ENCODE measurements around the gene ITSN2.
"Not testable (repeated sequence)": the region's sequence is repeated elsewhere in the genome, so short reads cannot be mapped to it uniquely, and the experiment has no call there.

Gene ITSN2

DNA sequence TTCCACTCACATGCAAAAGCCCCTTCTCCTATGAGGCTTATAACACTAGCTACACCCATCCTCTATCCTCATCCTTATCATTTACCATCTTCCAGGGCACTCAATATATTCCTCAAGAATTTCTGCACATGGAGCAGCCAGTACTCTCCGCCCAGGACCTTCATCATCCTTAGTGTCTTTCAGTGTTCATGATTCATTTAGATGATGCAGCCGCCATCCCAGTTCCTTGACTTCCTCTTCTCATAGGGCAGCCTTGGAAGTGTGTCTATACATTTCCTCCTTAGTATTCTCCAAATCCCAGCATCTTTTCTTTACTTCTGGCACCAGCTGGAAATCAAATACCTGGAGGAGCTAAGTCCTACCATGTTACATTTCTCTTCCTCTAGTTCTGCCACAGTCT lies 3.0 kb upstream of the ITSN2 start:
- no peak for DNase-seq (ENCODE audit: low read depth in 2 of 2)

DNA sequence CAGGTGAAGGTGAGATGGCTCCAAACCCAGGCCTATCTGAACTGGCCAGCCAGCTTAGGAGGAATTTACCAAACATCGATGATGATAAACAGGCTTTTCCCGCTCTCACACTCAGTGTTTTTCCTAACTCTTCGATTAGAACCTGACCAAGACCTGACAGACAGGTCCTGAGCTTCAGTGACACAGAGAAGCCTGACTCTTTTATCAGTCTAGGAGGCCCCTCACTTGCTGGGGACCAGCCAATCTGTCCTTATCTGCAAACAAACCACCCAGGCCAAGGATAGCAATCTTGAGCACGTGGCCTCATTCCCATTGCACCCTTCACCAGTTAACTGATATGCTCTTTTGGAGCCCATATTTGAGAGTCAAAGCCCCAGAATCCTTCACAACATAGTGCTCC lies 1.9 kb upstream of the ITSN2 start:
- no peak for DNase-seq (ENCODE audit: low read depth in 2 of 2)

DNA sequence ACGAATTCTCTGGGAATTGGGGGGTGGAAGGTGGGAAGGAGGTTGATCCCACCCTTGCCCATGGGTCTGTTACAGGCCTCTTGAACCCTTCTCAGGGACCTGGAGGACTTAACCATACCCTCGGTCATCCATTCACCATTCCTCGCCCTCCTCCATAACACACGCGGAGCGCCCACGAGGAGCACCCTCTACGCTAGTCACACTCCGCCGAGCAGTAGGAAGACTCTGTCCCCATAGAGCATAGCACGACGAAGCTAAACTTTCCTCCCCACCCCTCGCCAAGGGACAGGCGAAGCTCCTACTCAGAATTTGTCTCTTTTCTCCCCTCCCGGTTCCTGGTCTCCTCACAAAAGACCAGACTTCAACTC lies 611 bp upstream of the ITSN2 start:
- DNase-seq (ENCODE audit: low read depth in 2 of 2): no peak

DNA sequence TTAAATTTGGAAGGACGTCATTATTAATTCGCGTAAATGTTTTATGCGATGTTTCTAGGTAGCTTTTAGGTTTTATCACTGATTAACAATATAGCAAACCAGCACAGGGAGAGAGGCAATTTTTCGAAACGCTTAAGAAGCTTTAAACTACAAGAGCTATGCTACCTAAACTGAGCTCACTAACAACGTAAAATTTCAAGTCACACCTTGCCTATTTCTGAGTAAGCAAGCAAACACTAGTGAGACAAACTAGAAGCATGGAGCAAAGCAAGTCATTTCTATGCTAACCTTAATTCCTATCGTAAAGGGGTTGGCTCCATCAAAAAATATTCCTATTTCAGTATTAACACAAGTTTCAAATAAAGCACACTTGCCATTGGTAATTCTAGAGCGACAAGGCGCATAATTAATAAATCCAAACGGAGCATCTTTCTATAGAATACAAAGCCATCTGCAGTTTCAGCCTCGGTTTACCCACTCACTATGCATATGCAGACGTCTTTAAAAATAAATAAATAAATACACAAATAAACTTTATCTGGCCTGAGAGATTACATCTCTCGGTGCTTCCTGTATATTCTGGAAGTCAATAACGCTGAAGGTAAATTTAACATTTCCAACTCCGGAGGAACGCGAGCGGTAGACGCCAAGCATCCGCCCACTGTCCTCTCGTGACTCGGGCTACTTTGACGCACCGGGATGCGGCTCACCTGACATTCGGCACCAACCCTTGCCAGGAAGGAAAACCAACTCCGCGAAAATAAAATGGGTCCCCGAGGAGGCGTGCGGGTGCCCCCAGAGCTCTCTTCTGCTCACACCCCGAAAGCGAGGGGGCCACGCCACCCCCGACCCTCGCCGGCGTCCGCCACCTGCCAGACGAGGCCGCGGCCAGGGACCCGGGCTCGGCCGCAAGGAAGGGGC lies 947 bp downstream of the ITSN2 start:
- DNase-seq (ENCODE audit: low read depth in 2 of 2): no peak

DNA sequence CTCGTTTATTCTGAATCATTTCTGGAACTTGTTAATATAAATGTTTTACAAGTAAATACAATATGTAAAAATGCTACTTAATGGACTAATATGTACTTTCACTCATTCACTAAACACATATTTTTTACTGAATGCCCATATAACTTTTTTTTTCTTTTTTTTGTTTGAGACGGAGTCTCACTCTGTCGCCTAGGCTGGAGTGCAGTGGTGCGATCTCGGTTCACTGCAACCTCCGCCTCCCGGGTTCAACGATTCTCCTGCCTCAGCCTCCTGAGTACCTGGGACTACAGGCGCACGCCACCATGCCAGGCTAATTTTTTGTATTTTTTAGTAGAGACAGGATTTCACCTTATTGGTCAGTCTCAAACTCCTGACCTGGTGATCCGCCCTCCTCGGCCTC lies 2.6 kb downstream of the ITSN2 start:
- DNase-seq (ENCODE audit: low read depth in 2 of 2): not testable (repeated sequence)

DNA sequence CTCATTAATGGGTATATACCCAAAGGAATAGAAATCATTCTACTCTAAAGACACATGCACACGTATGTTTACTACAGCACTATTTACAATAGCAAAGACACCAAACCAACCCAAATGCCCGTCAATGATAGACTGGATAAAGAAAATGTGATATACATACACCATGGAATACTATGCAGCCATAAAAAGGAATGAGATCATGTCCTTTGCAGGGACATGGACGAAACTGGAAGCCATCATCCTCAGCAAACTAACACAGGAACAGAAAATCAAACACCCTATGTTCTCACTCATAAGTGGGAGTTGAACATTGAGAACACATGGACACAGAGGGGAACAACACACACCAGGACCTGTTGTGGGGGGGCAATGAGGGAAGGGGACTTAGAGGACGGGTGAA lies 3.2 kb downstream of the ITSN2 start:
- DNase-seq (ENCODE audit: low read depth in 2 of 2): not testable (repeated sequence)

DNA sequence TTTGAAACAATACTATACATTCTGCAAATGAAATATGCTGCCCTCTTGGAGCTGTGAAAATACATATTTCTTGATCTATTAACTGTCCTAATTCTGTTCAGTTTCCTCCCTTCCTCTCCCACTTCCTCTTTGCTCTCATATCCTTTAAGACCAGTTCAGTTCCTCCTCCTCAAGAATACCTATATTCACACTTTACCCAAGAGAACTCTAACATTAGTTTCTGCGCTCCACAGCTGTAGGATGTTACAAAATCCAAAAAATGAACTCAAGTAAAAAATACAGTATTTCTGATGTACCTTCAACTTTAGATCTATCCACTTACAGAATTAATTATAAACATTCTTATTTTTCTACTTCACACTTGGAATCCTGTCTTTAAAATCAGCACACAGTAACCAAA lies 5.4 kb downstream of the ITSN2 start:
- DNase-seq (ENCODE audit: low read depth in 2 of 2): no peak

DNA sequence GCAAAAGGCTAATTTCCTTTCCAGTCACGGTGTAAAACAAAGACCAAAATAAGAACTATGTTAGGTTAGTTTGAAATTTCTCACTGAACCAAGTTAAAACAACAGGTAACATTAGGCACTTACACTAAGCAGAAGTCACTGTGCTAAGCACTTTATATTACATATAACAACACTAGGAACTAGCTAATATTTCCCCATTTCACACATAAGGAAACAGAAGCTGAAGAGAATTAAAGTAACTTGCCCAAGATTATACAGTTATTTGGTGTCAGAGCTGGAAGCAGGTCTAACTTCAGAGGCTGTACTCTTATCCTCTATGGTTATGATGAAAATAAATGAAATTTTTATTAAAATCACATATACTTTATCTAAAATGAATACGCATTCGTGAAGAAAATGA lies 5.9 kb downstream of the ITSN2 start:
- no peak for DNase-seq (ENCODE audit: low read depth in 2 of 2)

DNA sequence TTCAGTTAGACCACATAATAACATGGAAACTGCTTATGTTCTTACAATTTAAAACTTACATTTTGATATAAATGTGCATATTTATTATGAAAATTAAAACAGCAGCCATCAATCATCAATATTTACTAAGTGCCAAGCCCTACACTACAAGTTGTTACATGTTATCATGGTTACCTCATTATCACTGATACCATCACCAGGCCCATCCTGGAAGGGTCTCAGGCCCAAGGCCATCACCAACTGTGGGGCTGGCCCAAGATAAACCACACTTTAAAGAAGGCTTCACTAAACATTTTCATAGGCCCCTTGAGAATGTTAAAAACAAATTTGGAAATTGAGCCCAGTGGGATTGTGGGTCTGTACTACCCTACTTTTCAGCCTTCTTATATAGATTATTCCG lies 6.4 kb downstream of the ITSN2 start:
- no peak for DNase-seq (ENCODE audit: low read depth in 2 of 2)

DNA sequence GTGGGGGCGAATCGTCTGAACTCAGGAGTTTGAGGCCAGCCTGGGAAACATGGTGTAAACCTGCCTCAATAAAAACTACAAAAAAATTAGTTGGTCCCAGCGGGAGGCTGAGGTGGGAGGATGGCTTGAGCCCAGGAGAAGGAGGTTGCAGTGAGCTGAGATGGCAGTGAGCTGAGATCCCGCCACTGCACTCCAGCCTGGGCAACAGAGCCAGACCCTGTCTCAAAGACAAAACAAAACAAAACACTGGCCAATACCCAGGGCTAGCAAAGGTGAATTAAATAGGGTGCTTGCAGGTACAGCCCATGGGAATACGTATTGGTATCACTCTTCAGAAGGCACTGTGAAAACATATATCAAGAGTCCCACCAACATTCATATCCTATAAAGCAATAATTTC lies 7.0 kb downstream of the ITSN2 start:
- DNase-seq (ENCODE audit: low read depth in 2 of 2): no peak

DNA sequence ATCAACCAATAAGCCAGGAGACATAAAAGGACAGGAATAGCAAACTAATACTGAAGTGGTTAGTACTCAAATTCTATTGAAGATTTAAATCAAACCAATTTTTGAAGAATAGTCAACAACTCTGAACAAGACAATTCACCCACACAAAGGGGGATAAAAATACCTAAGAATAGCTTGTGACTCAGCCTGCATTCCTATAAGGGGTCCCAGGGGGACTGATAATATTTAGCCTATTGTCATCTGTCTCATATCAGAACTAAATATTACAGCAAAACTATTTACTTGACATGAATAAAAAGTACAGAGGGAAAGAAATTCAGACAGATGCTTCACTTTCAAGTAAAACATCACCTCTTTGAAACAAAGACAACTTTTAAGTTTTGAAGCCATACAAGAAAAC lies 7.7 kb downstream of the ITSN2 start:
- peak in 1 of 2 experiments; percentile 8 for DNase-seq (ENCODE audit: low read depth in 2 of 2)

DNA sequence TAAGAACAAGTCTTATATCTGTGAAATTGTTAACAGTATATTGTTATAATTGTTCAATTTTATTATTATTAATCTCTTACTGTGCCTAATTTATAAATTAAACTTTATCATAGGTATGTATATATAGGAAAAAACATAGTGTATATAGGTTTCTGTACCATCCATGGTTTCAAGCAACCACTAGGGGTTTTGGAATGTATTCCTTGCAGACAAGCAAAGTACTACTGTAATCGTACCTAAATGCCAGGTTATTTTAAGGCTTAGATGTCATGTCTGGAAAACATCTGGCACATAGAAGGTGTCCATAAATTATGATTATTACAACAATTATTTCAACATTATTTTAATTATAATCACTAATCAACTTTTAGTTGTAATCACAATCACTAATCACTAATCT lies 8.4 kb downstream of the ITSN2 start:
- DNase-seq (ENCODE audit: low read depth in 2 of 2): no peak

DNA sequence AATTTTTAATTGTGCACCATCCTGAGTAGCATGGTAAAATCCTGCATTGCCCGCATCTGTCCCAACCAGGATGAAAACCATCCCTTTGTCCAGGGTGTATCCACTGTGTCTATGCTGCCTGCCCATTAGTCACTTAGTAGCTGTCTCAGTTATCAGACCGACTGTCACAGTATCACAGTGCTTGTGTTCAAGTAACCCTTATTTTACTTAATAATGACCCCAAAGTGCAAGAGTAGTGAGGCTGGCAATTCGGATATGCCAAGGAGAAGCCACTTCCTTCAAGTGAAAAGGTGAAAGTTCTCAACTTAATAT lies 8.8 kb downstream of the ITSN2 start:
- DNase-seq (ENCODE audit: low read depth in 2 of 2): no peak

DNA sequence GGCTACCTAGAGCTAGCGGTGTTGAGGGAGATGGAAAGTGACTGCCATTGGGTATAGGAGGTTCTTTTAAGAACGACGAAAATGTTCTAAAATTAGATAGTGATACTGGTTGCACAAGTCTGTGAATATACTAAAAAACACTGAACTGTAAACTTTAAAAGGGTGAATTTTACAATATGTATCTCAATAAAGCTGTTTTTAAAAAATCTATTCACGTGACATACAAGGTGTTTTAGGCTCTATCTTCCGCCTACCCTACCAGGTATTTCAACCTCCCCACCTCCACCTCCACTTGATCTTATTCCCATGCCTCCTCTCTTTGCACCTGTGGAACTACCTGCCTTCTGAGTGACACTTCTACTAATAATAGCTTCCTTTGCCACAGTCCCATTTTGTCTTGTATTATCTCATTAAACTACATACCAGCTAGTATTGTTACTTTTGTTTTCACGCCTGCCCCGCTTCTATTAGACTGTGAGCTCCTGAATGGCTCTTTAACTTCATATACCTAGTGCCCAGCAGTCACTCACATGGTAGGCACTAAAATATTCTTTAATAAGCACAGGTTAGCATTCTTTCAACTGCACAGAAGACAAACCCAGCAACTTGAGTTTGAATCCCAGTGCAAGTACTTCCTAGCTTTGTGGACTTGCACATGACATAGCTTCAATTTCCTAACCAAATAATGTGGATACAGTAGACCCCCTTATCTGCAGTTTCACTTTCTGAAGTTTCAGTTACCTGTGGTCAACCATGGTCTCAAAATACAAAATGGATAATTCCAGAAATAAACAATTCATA lies 9.3 kb downstream of the ITSN2 start:
- no peak for DNase-seq (ENCODE audit: low read depth in 2 of 2)

DNA sequence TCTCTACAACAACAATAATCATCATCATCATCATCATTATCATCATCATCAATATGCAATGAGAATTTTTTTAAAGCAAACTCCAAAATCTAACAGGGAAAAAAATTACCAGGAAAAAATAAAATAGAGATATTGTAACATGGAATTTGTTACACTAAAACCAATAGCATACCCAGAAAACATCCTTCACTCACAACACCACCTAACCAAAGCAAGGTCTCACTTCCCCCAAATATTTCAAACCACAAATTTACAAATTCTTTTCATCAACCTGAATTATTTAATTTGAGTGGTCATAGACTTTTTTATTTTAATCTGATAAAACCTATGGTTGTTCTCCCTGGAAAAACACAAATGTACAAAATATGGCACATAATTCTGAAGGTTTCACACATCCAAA lies 11.2 kb downstream of the ITSN2 start:
- no peak for DNase-seq (ENCODE audit: low read depth in 2 of 2)

DNA sequence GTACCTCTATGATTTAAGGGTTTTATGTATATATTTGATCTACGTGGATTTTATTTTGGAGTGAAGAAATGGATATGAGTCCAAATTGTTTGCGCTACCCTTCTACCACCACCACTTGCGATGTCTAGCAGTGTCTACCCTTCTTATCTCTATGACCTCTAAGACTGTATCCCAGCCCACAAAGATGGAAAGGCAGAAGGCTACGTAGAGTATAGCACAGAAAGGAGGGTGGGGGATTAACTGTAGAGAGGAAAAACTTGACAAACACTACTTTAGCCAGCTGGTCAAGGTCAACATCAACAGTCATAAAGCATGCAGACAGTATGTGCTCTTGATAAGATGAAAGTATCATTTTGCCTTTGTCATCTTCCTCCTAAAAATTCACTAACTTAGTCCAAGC lies 14.4 kb downstream of the ITSN2 start:
- no peak for DNase-seq (ENCODE audit: low read depth in 2 of 2)

DNA sequence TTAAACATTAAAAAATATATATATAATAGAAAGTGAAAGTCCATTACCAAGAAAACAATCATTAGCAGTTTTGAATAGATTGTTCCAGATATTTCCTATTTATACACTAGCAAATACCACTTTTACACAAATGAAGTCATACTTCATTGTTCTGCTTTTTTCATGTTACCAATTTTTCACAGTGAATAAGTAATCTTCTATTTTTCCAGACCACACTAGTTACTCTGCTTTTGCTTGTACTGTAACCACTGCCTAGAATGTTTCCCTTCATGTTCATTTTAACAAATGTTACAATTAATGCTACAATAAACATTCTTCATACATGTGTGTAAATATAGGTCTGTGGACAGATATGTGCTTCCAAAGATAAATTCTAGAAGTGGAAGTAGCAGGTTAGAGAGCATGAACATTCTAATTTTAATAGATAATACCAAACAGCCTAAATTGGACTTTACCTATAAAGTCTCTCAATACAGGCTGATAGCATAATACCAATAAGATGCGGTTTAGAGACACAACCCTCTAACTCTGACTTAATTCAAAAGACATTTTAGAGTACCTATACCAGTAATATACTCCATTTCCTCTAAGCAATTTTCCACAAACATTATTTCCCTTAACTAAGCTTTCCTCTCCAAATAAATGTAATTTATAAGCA lies 17.0 kb downstream of the ITSN2 start:
- DNase-seq (ENCODE audit: low read depth in 2 of 2): no peak

DNA sequence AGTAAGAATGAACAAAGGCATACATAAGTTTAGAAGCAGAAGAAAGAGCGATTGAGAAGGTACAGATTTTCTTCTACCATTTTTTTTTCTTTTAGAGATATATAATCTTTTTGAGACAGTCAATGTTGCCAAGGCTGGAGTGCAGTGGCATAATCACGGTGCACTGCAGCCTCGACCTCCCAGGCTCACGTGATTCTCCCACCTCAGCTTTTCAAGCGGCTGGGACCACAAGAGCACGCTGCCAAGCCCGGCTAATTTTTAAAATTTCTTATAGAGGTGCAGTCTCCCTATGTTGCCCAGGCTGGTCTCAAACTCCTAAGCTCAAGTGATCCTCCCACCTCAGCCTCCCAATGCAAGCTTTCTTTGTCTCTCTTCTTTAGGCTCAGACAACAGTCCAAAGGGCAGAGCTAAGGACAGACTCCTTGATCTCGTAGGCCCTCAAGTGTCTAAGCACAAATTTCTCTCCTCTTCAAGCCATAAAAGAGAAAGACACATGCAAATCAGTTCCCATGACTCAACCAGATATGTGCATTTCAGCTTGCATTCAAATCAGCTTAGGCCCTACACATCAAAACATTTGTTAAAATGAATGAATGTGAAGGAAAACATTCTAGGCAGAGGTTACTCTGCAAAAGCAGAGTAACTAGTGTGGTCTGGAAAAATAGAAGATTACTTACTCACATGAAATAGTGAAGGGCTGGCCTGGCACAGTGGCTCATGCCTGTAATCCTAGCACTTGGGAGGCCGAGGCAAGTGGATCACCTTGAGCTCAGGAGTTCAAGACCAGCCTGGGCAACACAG lies 18.0 kb downstream of the ITSN2 start:
- no peak for DNase-seq (ENCODE audit: low read depth in 2 of 2)

DNA sequence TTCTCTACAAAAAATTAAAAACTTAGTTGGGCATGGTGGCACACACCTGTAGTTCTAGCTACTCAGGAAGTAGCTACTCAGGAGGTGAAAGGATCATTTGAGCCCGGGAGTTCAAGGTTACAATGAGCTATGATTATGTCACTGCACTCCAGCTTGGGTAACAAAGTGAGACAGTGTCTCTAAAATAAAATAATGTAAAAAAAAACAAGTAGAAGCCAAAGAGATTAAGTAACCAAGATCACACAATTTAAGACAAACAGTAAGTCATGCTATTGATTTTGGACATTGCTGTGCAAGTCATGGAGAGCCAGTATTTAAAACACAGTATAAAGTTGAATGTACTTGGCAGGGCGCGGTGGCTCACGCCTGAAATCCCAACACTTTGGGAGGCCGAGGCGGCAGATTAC lies 20.5 kb downstream of the ITSN2 start:
- DNase-seq (ENCODE audit: low read depth in 2 of 2): no peak

DNA sequence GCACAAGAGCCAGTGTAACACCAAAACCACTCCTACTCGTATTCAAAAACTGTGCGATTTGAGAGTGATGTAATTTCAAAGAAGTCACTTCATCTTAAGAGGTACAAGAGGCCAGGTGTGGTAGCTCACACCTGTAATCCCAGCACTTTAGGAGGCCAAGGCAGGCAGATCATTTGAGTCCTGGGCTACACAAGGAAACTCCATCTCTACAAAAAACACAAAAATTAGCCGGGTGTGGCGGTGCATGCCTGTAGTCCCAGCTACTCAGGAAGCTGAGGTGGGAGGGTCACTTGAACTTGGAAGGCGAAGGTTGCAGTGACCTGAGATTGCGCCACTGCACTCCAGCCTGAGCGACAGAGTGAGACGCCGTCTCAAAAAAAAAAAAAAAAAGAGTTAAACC lies 21.2 kb downstream of the ITSN2 start:
- DNase-seq (ENCODE audit: low read depth in 2 of 2): not testable (repeated sequence)

DNA sequence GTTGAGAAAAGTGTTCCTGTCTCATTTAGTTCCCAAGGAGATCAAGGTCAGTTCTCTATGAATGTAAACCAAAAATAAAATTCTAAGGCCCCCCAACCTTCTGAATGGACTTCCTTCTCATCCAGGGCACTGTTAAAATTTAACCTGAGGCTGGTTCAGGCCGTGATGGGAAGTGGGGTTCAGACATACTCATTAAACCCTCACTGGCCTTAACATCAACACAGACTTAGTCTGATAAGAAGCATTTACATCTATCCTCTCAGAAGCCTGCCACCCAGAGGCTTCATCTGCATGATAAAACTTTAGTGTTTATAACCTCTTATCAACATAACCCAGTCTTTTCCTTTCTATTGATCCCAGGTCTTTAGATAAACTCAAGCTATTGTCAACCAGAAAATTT lies 22.4 kb downstream of the ITSN2 start:
- no peak for DNase-seq (ENCODE audit: low read depth in 2 of 2)

DNA sequence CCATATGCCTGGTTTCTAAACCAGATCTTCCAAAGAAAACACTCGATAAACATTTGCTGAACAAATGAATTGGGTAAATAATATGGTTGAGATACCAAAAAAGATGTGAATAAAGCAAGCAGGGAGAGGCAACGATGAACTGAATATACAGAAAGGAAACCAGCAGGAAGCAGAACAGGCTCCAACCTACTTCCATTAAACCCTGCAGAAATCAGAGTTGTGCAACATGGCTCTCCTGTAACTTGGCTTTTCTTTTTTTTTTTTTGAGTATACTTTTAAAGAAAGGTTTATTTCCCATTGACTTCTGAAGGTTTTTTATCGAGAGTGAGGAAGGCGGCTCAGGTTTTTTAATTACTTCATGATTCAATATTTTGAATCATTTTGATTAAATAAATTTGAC lies 23.5 kb downstream of the ITSN2 start:
- DNase-seq (ENCODE audit: low read depth in 2 of 2): no peak
